B cell (primary cell): ENCODE data around the gene CNKSR3. TPM values are rescaled to one million over a fixed set of nuclear protein-coding genes. Genes with fewer than 3 reads are reported as not detected.

Experiments
- ATAC-seq: fragments of 200-7000 bp; cut with Tn5 transposase; one replicate; pipeline ENCODE4 v1.10.0; 2021; ENCODE audit warnings: low read depth, mild to moderate bottlenecking, moderate number of reproducible peaks, moderate library complexity
- CTCF ChIA-PET: fragments of 350-600 bp; sonication (Branson Sonifier 250); formaldehyde crosslinking; loops from one replicate; lab custom pipeline; 2021; ENCODE audit warnings: antibody characterized with exemption, inconsistent platforms; lab: Charles Lee
- POLR2A ChIA-PET: fragments of 350-600 bp; sonication (Branson Sonifier 250); formaldehyde crosslinking; loops from one replicate; lab custom pipeline; 2021; ENCODE audit warnings: antibody characterized with exemption; lab: Charles Lee
- DNase-seq: peaks from one replicate; pipeline ENCODE4 v3.0.0; 2013
- H2AFZ ChIP-seq: 2 replicates; pipeline ENCODE4 v1.6.1; 2012; ENCODE audit warnings: mild to moderate bottlenecking, low read depth, low read length; ENCODE audit not compliant: insufficient read depth, poor library complexity, severe bottlenecking
- H3K27ac ChIP-seq, 2 donors: 1 replicate in 1 of 2; 2 replicates in 1 of 2; pipeline ENCODE4 v1.5.1; 2012 to 2013; ENCODE audit warnings: low read length in 2 of 2, mild to moderate bottlenecking in 2 of 2, moderate library complexity in 1 of 2
- H3K27me3 ChIP-seq, 4 experiments: fragments of 200-600 bp in 1 of 4; sonication (generic) in 1 of 4; replicated peaks in 1 of 4; 1 replicate in 2 of 4; 2 replicates in 2 of 4; pipeline versions ENCODE4 v1.6.1 to v1.7.0; 2013 to 2016; ENCODE audit warnings: low read length in 3 of 4, mild to moderate bottlenecking in 2 of 4, mixed read lengths in 1 of 4, moderate library complexity in 1 of 4; ENCODE audit not compliant: insufficient read depth in 4 of 4, control insufficient read depth in 3 of 4; ENCODE audit errors: control extremely low read depth in 1 of 4
- H3K36me3 ChIP-seq, 2 experiments: replicated peaks in 1 of 2; 1 replicate in 1 of 2; 2 replicates in 1 of 2; pipeline versions ENCODE4 v1.6.1 to v1.7.1; 2013; ENCODE audit warnings: low read length in 1 of 2; ENCODE audit not compliant: insufficient read depth in 2 of 2, control insufficient read depth in 1 of 2; ENCODE audit errors: control extremely low read depth in 1 of 2, extremely low read depth in 1 of 2
- H3K4me1 ChIP-seq, 2 donors: fragments of 200-600 bp in 1 of 2; sonication (generic) in 1 of 2; 1 replicate in 1 of 2; 2 replicates in 1 of 2; pipeline versions ENCODE4 v1.5.1 to v1.6.1; 2013 to 2017; ENCODE audit warnings: low read length in 2 of 2; ENCODE audit not compliant: control insufficient read depth in 2 of 2, insufficient read depth in 2 of 2
- H3K4me2 ChIP-seq: replicated peaks from 2 replicates; pipeline ENCODE3; 2012; ENCODE audit warnings: mild to moderate bottlenecking, low read depth, low read length; ENCODE audit not compliant: poor library complexity, severe bottlenecking
- H3K4me3 ChIP-seq, 5 experiments: fragments of 200-600 bp in 1 of 5; sonication (generic) in 1 of 5; 1 replicate in 3 of 5; 2 replicates in 2 of 5; pipeline versions ENCODE4 v1.5.1 to v1.7.0; 2011 to 2016; ENCODE audit warnings: low read length in 4 of 5, mild to moderate bottlenecking in 4 of 5, low read depth in 2 of 5, control low read depth in 1 of 5, moderate library complexity in 1 of 5; ENCODE audit not compliant: insufficient read depth in 1 of 5; ENCODE audit errors: control extremely low read depth in 1 of 5, extremely low read depth in 1 of 5
- H3K79me2 ChIP-seq: fragments of 200-600 bp; sonication (generic); one replicate; pipeline ENCODE4 v1.6.0; 2016; ENCODE audit warnings: low read length; ENCODE audit not compliant: control insufficient read depth, insufficient read depth
- H3K9ac ChIP-seq: fragments of 200-600 bp; sonication (generic); 2 replicates; pipeline ENCODE4 v1.6.1; 2017; ENCODE audit warnings: mild to moderate bottlenecking, low read length, moderate library complexity
- H3K9me3 ChIP-seq, 3 donors: one replicate each; pipeline versions ENCODE4 v1.6.1 to v1.7.1; 2013; ENCODE audit warnings: low read length in 2 of 3; ENCODE audit not compliant: control insufficient read depth in 2 of 3, insufficient read depth in 1 of 3; ENCODE audit errors: control extremely low read depth in 1 of 3
- H4K20me1 ChIP-seq: 2 replicates; pipeline ENCODE4 v1.6.0; 2012; ENCODE audit warnings: mild to moderate bottlenecking, low read length; ENCODE audit not compliant: insufficient read depth, control insufficient read depth, poor library complexity, severe bottlenecking
- H3K27ac Mint-ChIP-seq: one replicate; pipeline ENCODE4 v1.8.0; 2021; ENCODE audit warnings: mixed read lengths
- H3K27me3 Mint-ChIP-seq: one replicate; pipeline ENCODE4 v1.8.0; 2021; ENCODE audit warnings: mixed read lengths
- H3K4me1 Mint-ChIP-seq: one replicate; pipeline ENCODE4 v1.8.0; 2021; ENCODE audit warnings: mixed read lengths
- H3K4me3 Mint-ChIP-seq: one replicate; pipeline ENCODE4 v1.8.0; 2021; ENCODE audit warnings: mixed read lengths
- H3K9me3 Mint-ChIP-seq: one replicate; pipeline ENCODE4 v1.8.0; 2022; ENCODE audit warnings: mixed read lengths; ENCODE audit not compliant: insufficient read depth
- CTCF ChIP-seq: fragments of 200-600 bp; IDR thresholded peaks from one replicate; pipeline ENCODE4 v1.8.0; 2022; ENCODE audit warnings: antibody characterized with exemption, mild to moderate bottlenecking
- EZH2 ChIP-seq: IDR thresholded peaks from 2 replicates; pipeline ENCODE4 v1.6.1; 2012; ENCODE audit warnings: borderline replicate concordance, low read depth, mild to moderate bottlenecking, moderate library complexity, low read length; ENCODE audit not compliant: insufficient read depth, poor library complexity, severe bottlenecking
- WGBS: methylation state at CpG from one replicate; pipeline ENCODE4 v1.1.5; 2013; ENCODE audit warnings: missing lambda C conversion rate; ENCODE audit not compliant: insufficient coverage; 5-methylcytosine and 5-hydroxymethylcytosine counted together
- intact Hi-C: fragments of 100-400 bp; cut with micrococcal nuclease; formaldehyde crosslinking; loops from one replicate; pipeline ENCODE4 v1.10.0; 2022
- polyA plus RNA-seq: library from polyadenylated mRNA; depleted of rRNA; stranded (reverse); fragments of >200 nt; gene quantifications from 2 replicates; pipeline ENCODE4 v1.2.3, GENCODE V29; 2012
- total RNA-seq, 2 donors: library from RNA; stranded (reverse); fragments of 120-200 nt in 1 of 2; gene quantifications; 1 replicate in 1 of 2; 2 replicates in 1 of 2; pipeline versions ENCODE4 v1.2.3 to v1.2.4, GENCODE V29; 2013 to 2022

Gene CNKSR3
- total and polyA plus RNA-seq, 2 donors (not counting 1 experiment from before 2014, with no cell fraction given): not detected

DNA sequence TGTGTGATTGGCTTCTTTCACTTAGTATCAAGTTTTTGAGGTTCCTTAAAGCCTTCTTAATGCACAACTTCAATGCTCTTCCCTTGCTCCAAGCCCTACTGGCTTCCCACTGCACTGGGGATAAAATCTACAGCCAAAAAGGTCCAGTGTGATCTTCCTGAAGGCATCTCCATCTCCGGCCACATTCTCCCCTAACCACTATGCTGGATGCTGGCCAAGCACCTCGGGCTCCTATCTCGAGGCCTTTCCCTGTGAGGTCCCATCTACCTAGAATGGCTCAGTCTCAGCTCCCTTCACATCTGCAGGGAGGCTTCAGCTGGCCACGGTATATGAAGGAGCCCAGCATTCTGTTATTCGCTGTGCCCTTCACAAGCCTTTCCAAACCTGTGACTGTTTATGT is 48.1 kb downstream of the CNKSR3 start:
- WGBS: 80% methylated on average over 5 of the region's 5 CpGs
- H3K4me1 ChIP-seq: no peaks in the 10 kb centered on the region

DNA sequence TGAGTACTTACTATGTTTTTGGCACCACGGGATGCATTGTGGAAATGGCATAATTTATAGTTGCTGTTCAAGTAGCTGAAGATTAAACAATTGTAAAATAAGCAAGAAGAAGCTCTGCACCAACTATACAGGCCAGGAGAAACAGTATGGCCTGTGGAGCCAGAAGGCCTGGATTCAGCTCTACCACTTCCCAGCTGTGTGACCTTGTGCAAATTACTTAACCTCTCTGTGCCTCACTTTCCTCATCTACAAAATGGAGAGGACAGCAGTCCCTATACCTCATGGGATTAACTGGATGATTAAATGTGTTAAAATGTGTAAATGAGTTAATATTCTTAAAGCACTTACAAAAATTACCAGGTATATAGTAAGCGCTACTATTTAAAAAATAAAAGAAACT is 49.1 kb downstream of the CNKSR3 start:
- peaks cover 10% of the 10 kb centered on the region for H3K27me3 Mint-ChIP-seq
- Histone ChIP-seq H3K36me3 (no peaks in the 10 kb centered on the region), H3K9ac (no peak overlapping the region), H3K4me3 (no peak overlapping the region), H2AFZ (no peak overlapping the region), H3K79me2 (no peaks in the 10 kb centered on the region), H3K4me1 (no peaks in the 10 kb centered on the region), H3K27ac (no peak overlapping the region), H3K4me2 (no peak overlapping the region), H4K20me1 (no peaks in the 10 kb centered on the region), H3K9me3 (no peaks in the 10 kb centered on the region), H3K27me3 (no peaks in the 10 kb centered on the region)
- ChIA-PET CTCF (no interaction called here), POLR2A (no interaction called here)
- intact Hi-C loops: no loop called here
- no peak overlapping the region for H3K4me3 Mint-ChIP-seq
- TF ChIP-seq CTCF (no peak), EZH2 (no peak)
- no peak for DNase-seq
- no peak overlapping the region for H3K27ac Mint-ChIP-seq
- no peak for ATAC-seq
- WGBS: no CpG with 5 or more reads among the region's 2 CpGs
- no peaks in the 10 kb centered on the region for H3K9me3 Mint-ChIP-seq
- no peaks in the 10 kb centered on the region for H3K4me1 Mint-ChIP-seq

More for the DNA sequence above, 48.1 kb downstream of the CNKSR3 start:
- no peak for ATAC-seq
- ChIA-PET CTCF (no interaction called here), POLR2A (no interaction called here)
- no peak overlapping the region for H3K4me3 Mint-ChIP-seq
- H3K79me2 ChIP-seq: no peaks in the 10 kb centered on the region
- no peak for TF ChIP-seq EZH2
- no peak for TF ChIP-seq CTCF
- no peaks in the 10 kb centered on the region for H3K9me3 ChIP-seq
- no peaks in the 10 kb centered on the region for H3K9me3 Mint-ChIP-seq
- no peak overlapping the region for H2AFZ ChIP-seq
- no peak overlapping the region for H3K4me2 ChIP-seq
- no peak overlapping the region for H3K27ac ChIP-seq
- no peaks in the 10 kb centered on the region for H3K4me1 Mint-ChIP-seq
- no peak overlapping the region for H3K9ac ChIP-seq
- H3K4me3 ChIP-seq: no peak overlapping the region
- H3K27me3 Mint-ChIP-seq: peaks cover 10% of the 10 kb centered on the region
- H3K36me3 ChIP-seq: no peaks in the 10 kb centered on the region
- no peak overlapping the region for H3K27ac Mint-ChIP-seq
- no peaks in the 10 kb centered on the region for H3K27me3 ChIP-seq
- intact Hi-C loops: no loop called here
- no peaks in the 10 kb centered on the region for H4K20me1 ChIP-seq
- no peak for DNase-seq
